Glomerular visceral epithelial cell (primary cell): Measurements from ENCODE around the gene SRSF5.
"Not testable (repeated sequence)": the region's sequence is repeated elsewhere in the genome, so short reads cannot be mapped to it uniquely, and the experiment has no call there.

ENCODE experiments used
- DNase-seq: peaks from one replicate; pipeline ENCODE4 v3.0.0-alpha.2; 2016; ENCODE audit errors: extremely low spot score

Gene SRSF5

DNA sequence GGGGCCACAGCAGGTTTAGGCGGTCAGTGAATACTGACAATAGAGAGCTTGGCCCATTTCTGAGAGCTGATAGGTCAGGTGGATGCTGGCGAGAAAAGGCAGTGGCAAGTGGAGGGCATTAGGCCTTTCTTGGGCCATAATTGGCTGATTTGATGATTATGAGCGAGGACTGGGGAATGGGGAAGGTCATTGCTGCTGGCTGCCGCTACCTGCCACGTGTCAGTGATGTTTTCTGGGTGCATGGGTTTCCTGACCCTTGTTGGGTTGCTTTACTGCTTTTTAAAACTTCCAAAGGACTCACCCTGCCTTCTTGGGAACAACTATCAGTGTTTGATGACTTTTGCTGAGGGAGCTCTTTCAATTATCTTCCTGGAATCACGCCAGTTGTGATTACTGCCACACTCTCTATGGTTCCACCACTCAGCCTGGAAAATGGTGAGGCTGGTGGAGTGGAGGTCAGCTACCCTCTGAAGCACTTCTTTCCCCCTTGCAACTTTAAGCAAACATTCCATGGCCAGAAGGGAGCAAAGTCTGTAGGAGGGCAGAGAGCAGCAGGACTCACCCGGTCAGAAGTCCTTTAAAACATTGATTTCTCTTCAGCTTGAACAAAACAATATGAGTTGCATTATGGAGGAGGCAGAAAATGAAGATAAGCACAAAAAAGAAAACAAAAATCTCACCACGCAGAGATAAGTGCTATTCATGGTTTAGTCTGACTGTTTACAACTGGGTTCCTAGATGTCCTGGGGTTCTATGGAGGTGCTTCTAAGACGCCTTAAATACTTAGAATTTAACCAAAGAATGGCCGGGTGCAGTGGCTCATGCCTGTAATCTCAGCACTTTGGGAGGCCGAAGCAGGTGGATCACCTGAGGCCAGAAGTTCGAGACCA lies 42.2 kb downstream of the SRSF5 start:
- no peak for DNase-seq

- no peak for DNase-seq
Observed at GRCh38 chr14:69811227-69811867, 44.4 kb downstream of the SRSF5 start.

DNA sequence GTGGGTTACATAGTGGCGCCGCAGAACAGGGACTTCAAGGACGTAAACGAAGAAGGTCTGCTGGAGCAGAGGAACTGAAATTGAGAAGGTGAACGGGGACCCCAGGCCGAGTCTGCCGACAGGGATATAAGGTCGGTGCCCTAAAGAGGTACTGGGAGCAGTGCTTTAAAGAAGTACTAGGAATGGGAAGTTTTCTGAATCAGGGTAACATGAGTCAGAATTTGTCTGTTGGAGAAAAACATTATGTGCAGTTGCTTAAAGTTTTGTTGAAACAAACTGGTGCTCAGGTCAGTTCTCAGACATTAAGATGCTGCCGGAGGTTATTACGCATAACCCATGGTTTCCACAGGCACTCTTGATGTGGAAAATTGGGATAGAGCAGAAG lies 44.9 kb downstream of the SRSF5 start:
- DNase-seq = no peak

GRCh38 chr14:69812711-69813110 lies 45.8 kb downstream of the SRSF5 start:
- no peak for DNase-seq

DNA sequence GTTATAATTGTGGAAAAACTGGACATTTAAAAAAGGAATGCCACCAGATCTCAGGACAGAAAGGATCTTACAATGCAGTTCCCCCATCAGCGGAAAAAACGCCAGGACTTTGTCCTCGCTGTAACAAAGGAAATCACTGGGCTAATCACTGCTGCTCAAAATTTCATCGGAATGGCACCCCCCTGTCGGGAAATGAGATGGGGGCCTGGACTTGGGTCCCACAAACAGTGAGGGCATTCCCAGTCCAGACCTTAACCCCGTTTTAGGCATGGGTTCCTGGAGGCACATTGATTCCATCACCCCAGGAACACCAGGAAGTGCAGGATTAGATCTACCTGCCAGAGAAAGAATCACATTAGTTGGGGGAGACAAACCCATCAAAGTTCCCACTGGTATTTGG lies 46.4 kb downstream of the SRSF5 start:
- DNase-seq = not testable (repeated sequence)

GRCh38 chr14:69814397-69814796 lies 47.5 kb downstream of the SRSF5 start:
- no peak for DNase-seq

DNA sequence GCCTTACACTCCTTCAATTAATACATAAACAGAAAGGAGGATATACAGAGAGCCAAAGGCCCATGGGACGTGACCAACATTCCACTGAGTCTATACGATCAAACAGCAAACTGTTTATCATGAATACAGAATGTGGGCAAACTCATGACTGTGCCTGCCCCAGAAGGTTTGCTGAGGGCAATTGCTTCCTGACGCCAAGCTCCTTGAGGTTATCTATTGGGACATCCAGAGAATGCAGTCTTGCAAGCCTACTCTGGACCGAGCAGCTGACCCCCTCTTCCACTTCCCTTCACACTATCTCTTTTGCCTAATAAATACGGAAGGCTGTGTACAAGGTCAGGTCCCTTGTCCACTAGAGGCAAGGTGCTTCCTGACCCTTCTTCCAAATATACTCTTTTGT lies 48.6 kb downstream of the SRSF5 start:
- DNase-seq = no peak

- DNase-seq = no peak
Observed at GRCh38 chr14:69816216-69816615, 49.3 kb downstream of the SRSF5 start.

DNA sequence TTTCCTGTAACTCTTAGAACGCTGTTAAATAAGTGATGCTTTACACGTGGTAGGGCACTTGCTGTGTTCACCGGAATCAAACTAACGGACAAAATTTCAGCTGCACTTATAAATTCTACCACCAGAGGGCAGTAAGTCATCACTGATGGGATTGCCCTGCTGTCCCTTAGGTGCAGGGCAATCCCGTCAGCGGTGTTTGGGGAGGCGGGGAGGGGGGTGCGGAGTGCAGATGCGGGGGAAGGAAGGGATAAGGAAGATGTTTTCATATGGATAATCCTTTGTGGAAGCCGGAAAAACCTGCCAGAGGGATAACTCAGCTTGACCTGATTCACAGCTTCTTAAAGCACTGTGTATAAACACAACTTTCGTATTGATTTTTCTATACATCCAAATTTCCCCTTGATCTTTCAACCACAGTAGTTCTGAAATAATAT lies 51.8 kb downstream of the SRSF5 start:
- DNase-seq = peak; percentile 75

GRCh38 chr14:69819607-69820006 lies 52.7 kb downstream of the SRSF5 start:
- no peak for DNase-seq

DNA sequence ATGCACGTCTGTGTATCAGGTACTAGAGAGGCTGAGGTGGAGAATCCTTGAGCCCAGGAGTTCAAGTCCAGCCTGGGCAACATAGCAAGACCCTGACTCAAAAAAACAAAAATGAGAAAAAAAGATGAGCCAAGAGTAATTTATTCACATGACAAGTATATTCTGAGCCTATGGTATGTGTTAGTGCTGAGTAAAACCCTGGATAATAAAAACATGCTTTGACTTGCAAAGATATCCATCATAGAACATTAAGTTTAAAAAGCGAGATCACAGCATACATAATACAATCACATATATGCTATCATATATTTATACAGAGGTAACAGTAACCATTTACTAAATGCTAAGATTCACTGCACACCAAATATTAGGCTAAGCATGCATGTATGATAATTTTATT lies 54.0 kb downstream of the SRSF5 start:
- no peak for DNase-seq
